Right ventricle myocardium inferior (tissue), 1 donor: ENCODE results near the gene CEND1. TPM values are rescaled to one million over a fixed set of nuclear protein-coding genes. Genes with fewer than 3 reads are reported as not detected.

ENCODE experiments used
- ATAC-seq: fragments of 200-7000 bp; cut with Tn5 transposase; one replicate; pipeline ENCODE4 v1.9.1; 2020; ENCODE audit warnings: mild to moderate bottlenecking, moderate library complexity
- DNase-seq: peaks from one replicate; pipeline ENCODE4 v3.0.0; 2021; ENCODE audit errors: missing footprints
- intact Hi-C: fragments of 100-400 bp; cut with DNase I; formaldehyde crosslinking; loops from one replicate; pipeline ENCODE4 v1.11.0; 2022
- long read RNA-seq: library from polyadenylated mRNA; unstranded; transcript quantifications from one replicate; pipeline ENCODE4 v2.0.0, GENCODE V29; 2021
- total RNA-seq: library from RNA; stranded (reverse); fragmentation: NEBNext Ultra II Directional; extraction: Animal tissue kit (Norgen Biotek cat#: 25700); gene quantifications from one replicate; pipeline ENCODE4 v1.2.1, GENCODE V29; 2021
- donor health status: DM: no; HTN: yes; CAD: no; lungs with severe emphysema.

Gene CEND1
- not detected for total RNA-seq
- long read RNA-seq = 0 reads

DNA sequence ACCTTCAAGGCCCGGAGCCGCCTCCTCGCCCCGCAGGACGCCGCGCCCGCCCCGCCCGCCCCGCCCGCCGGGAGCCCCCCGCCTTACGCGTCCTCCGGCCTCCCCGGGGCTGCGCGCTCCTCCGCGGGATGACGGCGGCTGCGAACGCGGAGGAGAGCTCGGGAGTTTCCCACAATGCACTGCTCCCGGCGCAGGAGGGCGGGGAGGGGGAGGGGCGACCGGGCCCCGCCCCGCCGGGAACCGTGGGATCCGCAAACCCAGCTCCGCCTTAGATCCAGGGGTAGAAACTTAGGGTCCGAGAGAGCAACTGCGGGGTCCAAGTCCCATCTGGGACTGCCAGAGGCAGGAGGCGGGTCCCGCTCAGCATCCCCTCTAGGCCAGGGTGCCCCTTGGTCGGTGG lies at the start of gene CEND1:
Gene CEND1, minus strand, starts transcription at position 148 of the 400 bp plus-strand sequence. CDS start 1,514 bp downstream, outside the sequence.
- intact Hi-C loops = no loop called here
- ATAC-seq (peak; percentile 27), DNase-seq (no peak)

- intact Hi-C loops = no loop called here
- DNase-seq = no peak
- no peak for ATAC-seq
These were observed 49.4 kb upstream of the CEND1 start for GRCh38 chr11:839280-839623.

DNA sequence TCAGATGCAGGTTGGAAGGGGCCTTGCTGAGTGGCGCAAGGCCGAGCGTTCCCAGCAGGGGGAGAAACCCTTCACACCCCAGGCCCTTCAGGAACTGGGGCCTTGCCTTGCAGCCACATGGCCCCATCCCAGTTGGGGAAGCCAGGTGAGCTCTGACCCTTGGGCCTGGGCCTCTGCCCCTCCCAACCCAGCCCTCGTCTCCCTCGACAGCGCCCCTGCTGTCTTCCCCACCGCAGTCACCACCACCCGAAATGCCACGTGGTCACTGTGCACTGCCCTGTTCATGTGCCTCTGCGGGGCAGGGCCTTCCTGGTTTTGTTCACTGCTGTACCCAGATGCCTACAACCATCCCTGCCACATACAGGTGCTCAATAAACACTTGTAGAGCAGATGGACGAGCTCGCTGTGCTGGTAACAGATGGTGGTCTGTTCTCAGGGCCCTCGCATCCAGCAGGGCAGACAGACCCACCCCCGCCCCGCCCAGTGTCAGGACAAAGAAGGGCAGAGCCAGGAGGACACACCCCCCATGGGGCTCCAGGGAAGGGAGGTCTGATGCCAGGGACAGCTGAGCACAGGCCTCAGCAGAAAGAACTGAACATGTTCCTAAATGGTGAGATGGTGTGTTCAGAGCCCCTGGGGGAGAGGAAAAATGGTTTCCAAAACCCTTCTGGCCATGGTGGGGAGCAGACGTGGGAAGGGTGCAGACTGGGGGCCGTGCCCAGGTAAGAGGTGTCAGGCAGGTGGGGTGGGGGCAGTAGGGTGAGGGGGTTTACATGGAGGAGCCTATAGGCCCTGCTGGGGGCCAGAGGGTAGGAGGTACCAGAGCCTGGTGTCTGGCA lies 48.8 kb upstream of the CEND1 start:
- intact Hi-C loops = no loop called here
- DNase-seq (no peak), ATAC-seq (no peak)

DNA sequence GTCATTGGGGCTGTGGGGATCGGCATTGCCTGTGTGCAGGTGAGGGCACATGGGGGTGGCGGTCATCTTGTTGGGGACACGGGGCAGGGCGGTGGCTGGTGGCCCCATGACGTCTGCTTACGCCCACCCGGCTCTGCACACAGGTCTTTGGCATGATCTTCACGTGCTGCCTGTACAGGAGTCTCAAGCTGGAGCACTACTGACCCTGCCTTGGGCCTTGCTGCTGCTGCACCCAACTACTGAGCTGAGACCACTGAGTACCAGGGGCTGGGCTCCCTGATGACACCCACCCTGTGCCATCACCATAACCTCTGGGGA lies 48.1 kb upstream of the CEND1 start:
- intact Hi-C loops = no loop called here
- ATAC-seq (no peak), DNase-seq (no peak)

DNA sequence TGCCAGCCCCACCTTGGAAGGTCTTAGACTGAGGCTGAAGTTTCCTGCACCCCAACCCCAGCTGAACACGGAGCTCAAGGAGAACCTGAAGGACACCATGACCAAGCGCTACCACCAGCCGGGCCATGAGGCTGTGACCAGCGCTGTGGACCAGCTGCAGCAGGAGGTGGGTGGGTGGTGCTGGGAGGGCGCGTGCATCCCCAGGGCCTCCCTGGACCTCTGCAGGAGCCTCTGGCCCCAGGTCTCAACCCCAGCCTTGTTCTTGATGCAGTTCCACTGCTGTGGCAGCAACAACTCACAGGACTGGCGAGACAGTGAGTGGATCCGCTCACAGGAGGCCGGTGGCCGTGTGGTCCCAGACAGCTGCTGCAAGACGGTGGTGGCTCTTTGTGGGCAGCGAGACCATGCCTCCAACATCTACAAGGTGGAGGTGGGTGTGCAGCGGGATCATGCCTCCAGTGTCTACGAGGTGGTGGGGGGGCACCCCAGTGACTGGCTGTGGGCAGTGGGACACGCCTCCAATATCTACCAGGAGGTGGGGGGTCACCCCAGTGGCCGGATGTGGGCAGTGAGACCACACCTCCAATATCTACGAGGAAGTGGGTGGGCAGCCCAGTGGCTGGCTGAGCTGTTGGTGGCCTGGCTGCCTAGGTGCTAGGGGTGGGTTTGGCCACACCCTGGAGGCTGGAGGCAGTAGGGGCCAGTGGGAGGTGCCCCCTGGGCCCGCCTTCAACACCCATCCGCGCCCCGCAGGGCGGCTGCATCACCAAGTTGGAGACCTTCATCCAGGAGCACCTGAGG lies 47.5 kb upstream of the CEND1 start:
- intact Hi-C loops = no loop called here
- ATAC-seq (no peak), DNase-seq (no peak)

- no peak for ATAC-seq
- intact Hi-C loops = no loop called here
- DNase-seq = no peak
These were observed 46.8 kb upstream of the CEND1 start for GRCh38 chr11:836700-837099.

DNA sequence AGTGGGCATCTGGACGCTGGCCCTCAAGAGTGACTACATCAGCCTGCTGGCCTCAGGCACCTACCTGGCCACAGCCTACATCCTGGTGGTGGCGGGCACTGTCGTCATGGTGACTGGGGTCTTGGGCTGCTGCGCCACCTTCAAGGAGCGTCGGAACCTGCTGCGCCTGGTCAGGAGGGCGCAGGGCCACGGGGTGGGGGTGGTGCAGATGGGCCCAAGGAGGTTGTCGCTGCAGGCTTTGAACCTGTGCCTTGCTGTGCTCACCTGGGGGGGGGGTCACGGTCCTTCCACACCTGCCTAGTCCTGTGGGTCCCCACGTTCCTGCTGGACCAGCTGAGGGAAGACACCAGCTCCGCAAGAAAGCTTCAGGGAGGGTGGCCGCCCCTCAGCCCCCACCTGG lies 46.4 kb upstream of the CEND1 start:
- ATAC-seq (no peak), DNase-seq (no peak)
- intact Hi-C loops = no loop called here

DNA sequence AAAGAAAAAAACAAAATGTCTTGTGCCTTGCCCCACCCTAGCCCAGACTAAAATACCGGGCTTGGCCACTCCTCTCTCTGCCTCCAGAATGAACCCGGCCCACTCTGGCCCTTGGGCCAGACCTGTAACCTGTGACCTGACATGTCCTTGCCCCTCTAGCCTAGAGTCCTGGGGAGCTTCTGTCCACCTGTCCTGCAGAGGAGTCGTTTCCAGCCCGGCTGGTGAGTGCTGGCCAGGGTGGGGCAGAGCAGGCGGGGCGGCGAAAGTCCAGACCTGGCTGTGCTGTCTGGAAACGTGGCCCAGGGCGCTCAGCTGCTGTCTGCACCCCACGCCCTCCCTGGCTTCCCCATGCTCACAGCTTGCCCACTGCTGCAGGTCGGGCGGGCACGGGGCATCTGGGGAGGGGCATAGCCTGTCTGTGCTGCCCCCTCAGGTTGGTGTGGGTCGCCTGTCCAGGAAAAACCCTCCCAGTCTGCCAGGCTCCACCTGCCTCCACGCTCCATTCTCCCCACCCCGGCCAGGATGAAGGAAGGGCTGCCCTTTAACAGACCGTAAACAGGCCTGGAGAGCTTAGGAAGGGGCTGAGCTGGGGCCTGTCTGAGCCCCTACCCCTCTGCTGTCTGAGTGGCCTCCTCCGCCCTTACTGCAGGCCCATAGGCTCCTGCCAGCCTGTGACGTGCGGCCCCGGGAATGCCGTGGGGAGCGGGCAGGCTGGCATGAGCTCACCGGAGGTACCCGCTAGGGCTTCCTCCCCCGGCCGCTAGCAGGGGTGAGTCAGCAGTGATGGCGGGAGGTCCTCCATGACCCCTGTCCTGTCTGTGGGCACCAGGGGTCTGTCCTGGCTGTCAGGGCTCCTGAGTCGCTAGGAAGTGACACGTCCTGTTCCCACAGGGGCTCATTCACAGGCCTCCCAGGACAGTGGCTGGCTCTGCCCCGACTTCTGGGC lies 44.8 kb upstream of the CEND1 start:
- intact Hi-C loops = no loop called here
- ATAC-seq = peak; percentile 56

GRCh38 chr11:833849-834311 lies 44.0 kb upstream of the CEND1 start:
- intact Hi-C loops = no loop called here
- DNase-seq = no peak
- ATAC-seq = no peak

More for the DNA sequence above, 44.8 kb upstream of the CEND1 start:
- no peak for DNase-seq

GRCh38 chr11:833114-833791 lies 43.4 kb upstream of the CEND1 start:
- no peak for DNase-seq
- ATAC-seq = peak; percentile 13
- intact Hi-C loops = no loop called here

GRCh38 chr11:832529-833113 lies 42.7 kb upstream of the CEND1 start, which contains the start of gene CD151:
Gene CD151, plus strand, starts transcription at chr11:832952. Its CDS starts 3,118 bp downstream, at chr11:836070.
- intact Hi-C loops = no loop called here
- ATAC-seq = peak; percentile 38
- no peak for DNase-seq

DNA sequence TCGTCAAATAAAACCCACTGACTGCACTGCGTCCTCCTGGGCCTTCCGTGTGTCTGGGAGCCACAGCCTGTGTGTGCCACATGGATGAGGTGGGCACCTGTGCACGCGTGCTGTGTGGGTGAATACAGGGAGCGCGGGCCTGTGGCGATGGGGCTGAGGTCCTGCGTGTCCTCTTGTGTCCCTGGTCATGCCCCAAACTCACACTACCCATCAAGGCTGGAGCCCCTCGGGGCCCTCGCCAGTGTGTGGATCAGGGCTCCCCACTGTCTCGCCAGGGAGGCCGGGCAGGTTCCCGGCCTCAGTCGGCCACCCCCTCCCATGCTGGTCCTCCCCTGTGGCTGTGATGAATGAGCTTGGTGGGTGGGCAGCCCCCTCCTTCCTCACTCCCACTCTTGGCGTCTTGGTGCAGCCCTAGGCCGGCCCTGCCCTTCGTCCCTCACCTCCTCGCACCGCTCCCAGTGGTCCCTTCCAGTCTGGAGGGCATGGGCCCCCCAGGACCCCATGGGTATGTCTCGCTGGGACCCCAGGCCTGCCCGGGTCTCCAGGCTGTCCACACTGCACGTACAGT lies 42.2 kb upstream of the CEND1 start:
- ATAC-seq (no peak), DNase-seq (no peak)
- intact Hi-C loops = no loop called here

DNA sequence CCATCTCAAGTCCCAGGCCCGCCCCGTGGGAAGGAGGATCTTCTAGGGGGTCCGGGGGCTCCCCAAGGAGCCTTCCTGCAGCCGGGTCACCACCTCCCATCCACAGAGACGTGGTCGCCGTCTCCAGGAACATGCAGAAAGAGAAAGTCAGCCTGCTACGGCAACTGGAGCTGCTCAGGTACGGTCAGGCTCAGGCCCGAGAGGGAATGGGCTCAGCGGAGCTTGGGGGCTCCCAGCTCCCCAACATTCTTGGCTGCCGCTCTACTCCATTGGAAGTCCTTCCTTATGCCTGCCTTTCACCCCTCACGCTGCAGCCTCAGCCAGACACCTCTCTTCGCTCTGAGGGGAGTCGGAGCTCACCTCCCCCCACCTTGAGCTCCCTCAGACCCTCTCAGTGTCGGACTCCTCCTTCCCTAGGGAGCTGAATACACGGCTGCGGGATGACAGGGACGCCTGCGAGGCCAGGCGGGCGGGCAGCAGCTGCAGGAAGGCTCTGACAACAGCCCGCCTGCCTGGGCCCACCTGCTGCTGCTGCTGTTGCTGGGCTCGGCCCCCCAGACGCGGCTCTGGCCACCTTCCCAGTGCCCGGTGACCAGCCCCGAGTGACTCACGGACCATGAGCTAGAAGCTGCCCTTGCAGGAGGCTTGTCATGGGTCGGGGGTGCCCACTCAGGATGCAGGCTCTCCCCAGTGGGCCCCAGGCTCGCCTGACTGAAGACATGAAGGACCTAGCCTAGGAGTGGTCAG lies 41.4 kb upstream of the CEND1 start:
- intact Hi-C loops = no loop called here
- ATAC-seq = no peak
- DNase-seq = no peak

DNA sequence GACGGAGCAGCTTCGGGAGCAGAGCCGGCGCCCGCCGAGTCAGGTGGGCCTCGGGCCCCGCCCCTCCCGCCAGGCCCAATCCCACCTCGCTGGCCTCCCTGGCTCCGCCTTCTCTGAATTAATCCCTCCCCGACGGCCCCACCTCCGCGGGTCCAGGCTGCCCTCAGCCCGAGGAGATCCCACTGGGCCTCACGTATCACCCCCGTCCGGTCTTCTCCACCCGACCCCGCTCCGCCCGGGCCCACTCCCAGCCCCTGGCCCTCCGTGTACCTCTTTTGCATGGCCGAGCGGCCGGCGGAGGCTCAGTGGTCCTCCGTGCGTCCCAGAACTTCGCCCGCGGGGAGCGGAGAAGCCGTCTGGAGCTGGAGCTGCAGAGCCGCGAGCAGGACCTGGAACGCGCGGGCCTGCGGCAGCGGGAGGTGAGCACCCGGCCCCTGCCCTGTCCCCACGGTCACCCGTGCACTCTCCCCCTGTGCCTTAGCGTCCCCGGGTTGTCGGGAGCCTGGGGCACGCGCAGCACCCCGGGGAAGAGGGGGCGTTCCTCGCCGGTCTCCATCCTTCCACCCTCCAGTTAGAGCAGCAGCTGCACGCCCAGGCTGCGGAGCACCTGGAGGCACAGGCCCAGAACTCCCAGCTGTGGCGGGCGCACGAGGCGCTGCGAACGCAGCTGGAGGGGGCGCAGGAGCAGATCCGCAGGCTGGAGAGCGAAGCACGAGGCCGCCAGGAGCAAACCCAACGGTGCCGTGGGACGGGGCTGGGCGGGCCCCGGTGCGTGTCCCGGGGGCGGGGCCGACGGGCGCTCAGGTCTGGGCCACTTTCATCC lies 40.6 kb upstream of the CEND1 start:
- DNase-seq = peak; percentile 87
- peak; percentile 59 for ATAC-seq
- intact Hi-C loops = no loop called here

DNA sequence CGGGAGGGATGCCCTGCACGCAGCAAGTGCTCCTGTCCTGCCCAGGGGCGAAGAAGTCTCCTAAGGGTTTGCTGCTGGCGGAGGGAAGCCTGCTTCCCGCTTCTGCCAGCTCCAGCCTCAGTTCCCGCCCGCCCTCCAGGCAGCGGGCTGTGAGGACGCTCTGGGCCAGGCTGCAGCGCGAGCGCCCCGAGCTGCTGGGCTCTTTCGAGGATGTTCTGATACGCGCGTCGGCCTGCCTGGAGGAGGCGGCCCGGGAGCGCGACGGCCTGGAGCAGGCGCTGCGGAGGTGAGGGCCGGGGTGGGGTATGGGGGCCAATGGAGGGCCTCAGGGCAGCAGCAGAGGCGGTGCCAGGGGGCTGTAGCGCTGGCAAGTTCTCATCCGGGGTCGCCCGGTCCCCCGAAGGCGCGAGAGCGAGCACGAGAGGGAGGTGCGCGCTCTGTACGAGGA lies 40.0 kb upstream of the CEND1 start:
- peak; percentile 69 for DNase-seq
- no peak for ATAC-seq
- intact Hi-C loops = no loop called here

DNA sequence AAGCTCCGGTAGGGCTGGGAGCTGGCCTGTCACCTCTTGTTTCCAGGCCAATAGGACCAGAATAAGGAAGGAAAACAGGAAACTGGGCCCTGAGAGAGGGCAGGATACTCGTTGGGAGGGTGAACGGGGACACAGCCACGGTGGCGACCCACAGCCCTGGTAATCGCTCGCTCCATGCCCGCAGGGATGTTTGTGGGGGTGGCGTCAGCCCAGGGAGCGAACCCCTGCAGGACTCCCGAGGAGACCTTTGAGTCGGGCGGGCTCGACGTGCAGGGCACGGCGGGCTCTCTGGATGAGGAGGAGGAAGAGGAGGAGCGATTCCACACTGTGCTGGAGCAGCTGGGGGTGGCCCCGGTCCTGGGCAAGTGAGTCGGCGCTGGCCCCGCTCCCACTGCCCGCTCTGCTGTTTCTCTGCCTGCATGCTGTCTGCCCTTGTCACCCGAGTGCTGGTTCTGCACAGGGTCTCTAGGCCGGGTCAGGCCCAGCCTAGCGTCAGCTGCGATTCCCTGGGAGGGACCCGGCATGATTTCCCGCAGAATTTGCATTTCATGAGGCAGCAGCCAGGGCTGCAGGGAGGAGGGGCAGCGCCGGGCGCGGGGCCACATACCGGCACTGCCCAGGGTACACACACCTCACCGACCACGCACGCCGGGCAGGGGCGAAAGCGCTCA lies 39.4 kb upstream of the CEND1 start:
- intact Hi-C loops = no loop called here

More for the DNA sequence above, 39.4 kb upstream of the CEND1 start:
- ATAC-seq (no peak), DNase-seq (peak; percentile 77)
